Astrocyte of the spinal cord (primary cell): Measurements from ENCODE around the gene PRDM13.

Source experiments
- DNase-seq: peaks from one replicate; pipeline ENCODE4 v3.0.0; 2011; ENCODE audit warnings: low read depth, low spot score
- H3K4me3 ChIP-seq: 2 replicates; pipeline ENCODE4 v1.5.1; 2011; ENCODE audit warnings: low read depth, mild to moderate bottlenecking, low read length, moderate library complexity
- CTCF ChIP-seq: IDR thresholded peaks from 2 replicates; pipeline ENCODE4 v1.5.1; 2012; ENCODE audit warnings: low read depth, mild to moderate bottlenecking, low read length, inconsistent platforms
- in situ Hi-C: cut with HindIII; loops from 2 replicates; pipeline ENCODE4 v1.10.0; 2017; ENCODE audit warnings: low sequenced_read_pairs

Gene PRDM13

GRCh38 chr6:99575544-99576227 lies 30.9 kb upstream of the PRDM13 start:
- no peak for DNase-seq
- no peak for TF ChIP-seq CTCF
- no peak overlapping the region for H3K4me3 ChIP-seq
- in situ Hi-C loops = no loop called here

GRCh38 chr6:99579781-99580180 lies 26.9 kb upstream of the PRDM13 start:
- no peak overlapping the region for H3K4me3 ChIP-seq
- in situ Hi-C loops = no loop called here
- no peak for DNase-seq
- no peak for TF ChIP-seq CTCF

DNA sequence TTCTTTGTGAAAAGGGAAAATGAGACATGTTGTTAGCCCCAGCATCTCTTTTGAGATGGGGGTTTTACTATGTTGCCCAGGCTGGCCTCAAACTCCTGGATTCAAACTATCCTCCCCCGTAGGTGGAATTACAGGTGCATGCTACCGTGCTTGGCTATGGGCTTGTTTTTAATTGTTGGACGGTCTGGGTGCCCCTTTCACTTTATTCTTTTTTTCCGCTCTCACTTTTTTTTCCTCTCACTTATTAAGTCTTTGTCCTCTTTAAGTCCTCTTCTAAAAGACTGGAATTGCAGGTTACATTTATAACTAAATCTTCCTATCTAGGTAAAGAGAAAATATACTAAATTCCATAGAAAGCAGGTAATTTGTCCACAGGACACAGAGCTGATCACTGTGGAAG lies 18.8 kb upstream of the PRDM13 start:
- H3K4me3 ChIP-seq = no peak overlapping the region
- DNase-seq = no peak
- in situ Hi-C loops = no loop called here
- TF ChIP-seq CTCF = no peak

GRCh38 chr6:99588618-99589289 lies 17.9 kb upstream of the PRDM13 start:
- in situ Hi-C loops = no loop called here
- peak; percentile 58 for TF ChIP-seq CTCF
- peak; percentile 73 for DNase-seq
- H3K4me3 ChIP-seq = peak overlapping the region; percentile 44

DNA sequence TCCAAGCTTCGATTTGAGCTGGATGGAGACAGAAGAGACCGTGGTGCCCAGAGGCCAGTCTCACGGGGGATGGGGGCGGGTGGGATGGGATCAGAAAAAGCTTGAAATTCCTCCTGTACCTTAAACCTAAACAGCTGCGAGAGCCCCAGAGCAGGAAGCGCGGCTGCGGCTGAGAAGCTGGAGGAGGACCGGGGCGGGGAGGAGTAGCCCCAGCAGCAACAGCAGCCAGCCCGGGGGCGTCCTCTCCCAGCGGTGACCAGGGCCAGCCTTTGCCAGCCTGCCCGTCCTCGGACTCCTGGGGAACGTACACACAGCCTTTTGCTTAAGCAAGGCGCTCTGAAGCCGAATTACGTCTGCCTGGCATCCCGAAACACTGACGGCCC lies 17.4 kb upstream of the PRDM13 start:
- TF ChIP-seq CTCF = no peak
- no peak for DNase-seq
- in situ Hi-C loops = no loop called here
- peak overlapping the region; percentile 44 for H3K4me3 ChIP-seq

DNA sequence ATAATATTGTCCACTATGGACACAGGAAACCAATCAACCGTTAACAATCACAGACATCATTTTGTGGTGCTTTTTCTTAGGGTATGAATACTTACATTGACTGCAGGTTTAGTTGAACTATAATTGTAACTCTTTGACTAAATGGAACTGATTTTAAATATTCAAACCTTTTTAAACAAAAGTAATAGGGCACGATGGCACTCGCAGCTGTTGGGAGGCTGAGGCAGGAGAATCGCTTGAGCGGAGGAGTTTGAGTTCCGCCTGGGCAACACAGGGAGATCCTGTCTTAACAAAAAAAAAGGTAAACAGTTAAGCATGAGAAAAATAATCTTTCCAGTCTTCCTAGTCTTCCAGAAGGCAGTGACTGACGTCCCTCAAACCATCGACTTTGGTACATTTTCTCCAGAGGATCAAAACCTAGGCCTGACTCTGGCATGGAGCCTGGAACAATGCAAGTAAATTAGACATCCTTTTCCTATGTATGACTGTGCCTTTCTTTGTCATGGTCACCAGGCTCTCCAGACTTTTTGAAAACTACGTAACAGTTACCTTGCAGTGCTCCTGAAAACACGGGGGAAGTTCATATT lies 16.6 kb upstream of the PRDM13 start:
- TF ChIP-seq CTCF = no peak
- in situ Hi-C loops = no loop called here
- DNase-seq = no peak
- H3K4me3 ChIP-seq = no peak overlapping the region
